SKM-1 (cell line): ENCODE results near the gene PAM16.
"Not testable (repeated sequence)": the region's sequence is repeated elsewhere in the genome, so short reads cannot be mapped to it uniquely, and the experiment has no call there.

Experiments
- DNase-seq: peaks from one replicate; lab custom pipeline; 2025; ENCODE audit not compliant: unreplicated experiment; lab: John Stamatoyannopoulos, UW

The PAM16 gene

GRCh38 chr16:4350787-4351659 is at the start of gene PAM16:
TSS of gene PAM16 (minus strand) at chr16:4351321. CDS start at chr16:4351234, 87 bp downstream.
- DNase-seq = peak; percentile 90

DNA sequence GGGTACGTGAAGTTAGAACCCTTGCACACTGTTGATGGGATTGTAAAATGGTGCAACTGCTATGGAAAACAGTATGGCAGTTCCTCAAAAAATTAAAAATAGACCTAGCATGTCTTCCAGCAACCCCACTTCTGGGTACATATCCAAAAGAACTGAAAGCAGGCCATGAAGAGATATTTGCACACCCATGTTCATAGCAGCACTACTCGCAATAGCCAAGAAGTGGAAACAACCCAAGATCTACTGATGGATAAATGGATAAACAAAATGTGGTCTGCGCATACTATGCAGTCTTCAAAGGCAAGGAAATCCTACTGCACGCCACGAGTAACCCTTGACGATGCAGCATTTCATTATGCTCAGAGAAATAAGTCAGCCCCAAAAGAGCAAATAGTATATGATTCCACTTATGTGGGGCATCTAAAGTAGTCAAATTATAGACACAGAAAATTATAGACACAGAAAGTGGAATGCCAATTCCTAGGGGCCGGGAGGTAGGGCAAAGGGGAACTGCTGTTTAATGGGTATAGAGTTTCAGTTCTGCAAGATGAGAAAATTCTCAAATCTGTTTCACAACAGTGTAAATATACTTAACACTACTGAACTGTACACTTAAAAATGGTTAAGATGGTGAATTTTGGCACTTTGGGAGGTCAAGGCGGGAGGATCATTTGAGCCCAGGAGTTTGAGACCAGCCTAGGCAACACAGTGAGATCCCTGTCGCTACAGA is 48.0 kb upstream of the PAM16 start:
- no peak for DNase-seq

GRCh38 chr16:4395055-4395726 is 44.1 kb upstream of the PAM16 start:
- no peak for DNase-seq

- DNase-seq = not testable (repeated sequence)
Observed at GRCh38 chr16:4393850-4394249, 42.7 kb upstream of the PAM16 start.

DNA sequence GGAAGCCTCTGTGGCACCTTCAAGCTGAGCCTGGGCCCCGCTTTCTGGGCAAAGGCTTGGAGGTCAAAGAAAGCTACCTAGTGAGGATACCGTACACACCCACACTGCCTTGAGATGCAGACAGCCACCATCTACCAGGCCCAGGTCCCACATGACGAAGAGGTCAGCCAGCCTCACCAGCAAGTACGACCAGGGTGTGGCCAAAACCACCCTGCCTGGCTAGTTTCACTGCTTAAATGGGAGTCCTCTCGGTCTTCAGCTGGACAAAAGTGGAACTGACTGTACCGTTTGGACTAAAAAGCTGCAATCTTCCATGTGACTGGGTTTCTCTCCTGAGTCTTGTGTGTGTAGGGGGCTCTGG is 42.1 kb upstream of the PAM16 start:
- no peak for DNase-seq

- DNase-seq = no peak
Observed at GRCh38 chr16:4392382-4393239, 41.5 kb upstream of the PAM16 start.

- no peak for DNase-seq
Observed at GRCh38 chr16:4391631-4392381, 40.7 kb upstream of the PAM16 start.

- DNase-seq = no peak
Observed at GRCh38 chr16:4390266-4391260, 39.4 kb upstream of the PAM16 start.

GRCh38 chr16:4389051-4389955 is 38.2 kb upstream of the PAM16 start:
- no peak for DNase-seq

DNA sequence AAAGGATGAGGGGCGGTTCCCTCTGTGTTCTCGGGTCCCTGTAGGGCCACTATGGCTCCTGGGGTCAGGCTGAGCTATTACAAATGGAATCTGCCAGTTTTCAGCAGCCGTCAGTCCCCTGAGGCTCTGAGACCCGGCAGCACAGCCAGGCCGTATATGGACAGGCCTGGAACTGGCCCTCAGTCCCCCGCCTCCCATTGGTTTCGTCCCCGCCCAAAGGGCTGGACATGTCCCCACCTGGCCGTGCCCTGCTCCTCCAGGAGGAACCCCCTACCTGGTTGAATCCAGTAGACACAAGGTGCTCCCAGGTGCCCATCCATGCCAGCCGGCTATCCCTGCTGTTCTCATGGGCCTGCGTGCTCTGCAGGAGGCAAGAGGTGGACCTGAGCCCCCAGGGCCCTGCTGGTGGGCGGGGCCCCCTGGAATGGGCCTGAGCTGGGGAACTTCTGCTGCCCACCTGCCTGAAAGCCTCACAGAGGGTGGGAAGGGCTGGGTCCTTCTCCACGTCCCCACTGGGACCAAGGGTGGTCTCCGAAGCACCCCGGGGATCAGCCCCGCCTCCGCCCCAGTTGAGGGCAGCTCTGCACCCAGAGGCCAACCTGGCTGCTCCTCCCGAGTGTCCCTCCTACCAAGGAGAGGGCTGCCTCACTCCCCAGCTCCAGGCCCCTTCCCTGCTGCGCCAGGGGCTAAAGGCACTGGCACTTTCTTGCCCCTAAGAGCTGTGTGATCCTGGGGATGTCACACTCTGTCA is 37.3 kb upstream of the PAM16 start:
- no peak for DNase-seq

DNA sequence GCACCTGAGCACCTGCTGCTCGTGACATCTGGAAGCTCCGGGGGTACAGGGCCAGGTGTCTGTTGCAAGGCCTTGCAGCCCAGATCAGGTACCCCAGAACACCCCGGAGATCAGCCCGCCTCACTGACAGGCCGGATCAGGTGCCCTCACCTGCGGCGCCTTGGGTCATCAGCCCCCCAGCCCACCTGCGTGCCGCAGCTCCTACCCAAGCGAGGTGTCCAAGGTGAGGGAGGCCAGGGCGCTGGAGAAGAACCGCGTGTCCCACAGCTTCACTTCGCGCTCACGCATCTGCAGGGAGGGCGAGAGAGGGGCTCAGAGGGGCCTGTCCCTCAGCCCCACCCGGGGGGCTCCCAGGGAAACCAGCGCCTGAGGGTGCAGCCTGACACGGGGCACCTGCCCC is 36.7 kb upstream of the PAM16 start:
- no peak for DNase-seq

DNA sequence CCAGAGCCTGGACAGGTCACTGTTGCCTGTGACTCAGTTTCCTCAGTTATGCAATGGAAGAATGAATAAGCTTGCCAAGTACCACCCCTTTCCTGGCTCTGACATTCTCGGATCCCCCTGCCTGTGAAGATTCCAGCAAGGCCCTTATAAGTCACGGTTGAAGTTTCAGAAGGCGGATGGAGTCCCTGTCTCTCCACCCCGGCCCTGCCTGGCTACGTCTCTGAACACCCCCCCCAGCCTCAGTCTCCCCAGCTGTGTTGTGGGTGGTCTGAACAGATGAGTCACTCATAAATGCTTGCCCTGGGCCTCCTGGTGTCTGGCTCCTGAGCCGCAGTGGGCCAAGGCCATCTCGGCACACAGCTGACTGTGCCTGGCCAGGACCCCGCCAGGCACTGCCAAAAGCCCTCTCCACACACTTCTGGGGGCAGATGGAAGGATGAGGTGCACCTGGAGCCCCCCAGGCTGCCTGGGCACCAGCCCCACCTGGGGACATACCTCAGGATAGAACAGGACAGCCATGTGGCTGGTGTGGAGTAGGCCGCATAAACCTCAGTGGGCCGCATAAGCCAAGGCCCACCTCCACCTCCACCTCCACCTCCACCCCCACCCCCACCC is 35.9 kb upstream of the PAM16 start:
- DNase-seq = no peak

- DNase-seq = no peak
Observed at GRCh38 chr16:4386451-4386805, 35.3 kb upstream of the PAM16 start.

- no peak for DNase-seq
Observed at GRCh38 chr16:4385789-4386450, 34.8 kb upstream of the PAM16 start.

GRCh38 chr16:4385066-4385788 is 34.1 kb upstream of the PAM16 start:
- no peak for DNase-seq

- DNase-seq = no peak
Observed at GRCh38 chr16:4384509-4384942, 33.4 kb upstream of the PAM16 start.
